Measurements from ENCODE around the gene ABHD4. TPM values are rescaled to one million over a fixed set of nuclear protein-coding genes. Genes with fewer than 3 reads are reported as not detected.
"Not testable (repeated sequence)": the region's sequence is repeated elsewhere in the genome, so short reads cannot be mapped to it uniquely, and the experiment has no call there.

Gene ABHD4
- total RNA-seq, 1 donor from 2014 or later = 8.3 TPM

- DNase-seq (ENCODE audit: low read depth in 2 of 2) = peak; percentile 100
These were observed 8.8 kb upstream of the ABHD4 start, which contains the start of gene DAD1 for GRCh38 chr14:22589096-22589839. Gene DAD1, minus strand, starts transcription at chr14:22589224. Its CDS starts 67 bp downstream, at chr14:22589157.

GRCh38 chr14:22593189-22593588, 4.9 kb upstream of the ABHD4 start:
- DNase-seq (ENCODE audit: low read depth in 2 of 2) = no peak

GRCh38 chr14:22593601-22594000, 4.5 kb upstream of the ABHD4 start:
- no peak for DNase-seq (ENCODE audit: low read depth in 2 of 2)

DNA sequence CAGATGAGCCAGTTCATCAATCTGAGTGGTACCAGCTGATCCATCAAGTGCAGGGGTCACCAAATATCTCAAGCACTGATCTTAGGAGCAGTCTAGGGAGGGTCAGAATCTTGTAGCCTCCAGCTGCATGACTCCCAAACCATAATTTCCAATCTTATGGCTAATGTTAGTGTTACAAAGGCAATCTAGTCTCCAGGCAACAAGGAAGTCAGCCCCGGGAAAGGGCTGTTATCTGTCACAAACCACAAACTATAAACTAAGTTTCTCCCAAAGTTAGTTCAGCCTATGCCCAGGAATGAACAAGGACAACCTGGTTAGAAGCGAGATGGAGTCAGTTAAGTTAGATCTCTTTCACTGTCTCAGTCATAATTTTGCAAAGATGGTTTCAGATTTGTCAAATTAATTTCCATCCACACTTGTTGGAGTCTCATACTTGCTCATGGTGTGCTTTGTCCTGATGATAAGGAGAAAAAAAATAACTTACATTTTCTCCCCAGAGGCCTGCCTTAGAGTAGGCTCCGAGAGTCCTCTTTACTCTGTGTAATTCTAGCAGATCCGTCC, 3.9 kb upstream of the ABHD4 start:
- no peak for DNase-seq (ENCODE audit: low read depth in 2 of 2)

GRCh38 chr14:22596354-22596879, 1.7 kb upstream of the ABHD4 start:
- no peak for DNase-seq (ENCODE audit: low read depth in 2 of 2)

DNA sequence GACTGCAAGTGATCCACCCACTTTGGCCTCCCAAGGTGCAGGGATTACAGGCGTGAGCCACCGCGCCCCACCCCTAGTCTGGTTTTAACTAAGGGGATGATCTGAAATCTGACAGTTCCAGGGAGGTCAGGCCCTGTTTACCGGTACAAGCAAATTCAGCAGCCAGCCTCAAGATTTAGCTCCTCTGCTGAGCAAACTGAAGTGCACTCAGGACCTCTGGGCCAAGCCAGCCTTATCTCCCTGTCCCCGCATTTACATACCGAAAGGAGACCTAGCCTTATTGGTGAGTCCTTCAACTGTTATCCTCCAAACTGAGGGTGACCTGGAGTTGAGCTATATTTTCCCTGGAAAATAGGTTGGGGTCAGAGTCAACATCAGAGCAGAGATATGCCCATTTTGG, 835 bp upstream of the ABHD4 start:
- no peak for DNase-seq (ENCODE audit: low read depth in 2 of 2)

GRCh38 chr14:22597771-22598098, 365 bp upstream of the ABHD4 start:
- peak in 1 of 2 donors; percentile 12 for DNase-seq (ENCODE audit: low read depth in 2 of 2)

GRCh38 chr14:22598896-22599244, 770 bp downstream of the ABHD4 start:
- DNase-seq (ENCODE audit: low read depth in 2 of 2) = peak; percentile 54 to 65

GRCh38 chr14:22599349-22599748, 1.2 kb downstream of the ABHD4 start:
- no peak for DNase-seq (ENCODE audit: low read depth in 2 of 2)

DNA sequence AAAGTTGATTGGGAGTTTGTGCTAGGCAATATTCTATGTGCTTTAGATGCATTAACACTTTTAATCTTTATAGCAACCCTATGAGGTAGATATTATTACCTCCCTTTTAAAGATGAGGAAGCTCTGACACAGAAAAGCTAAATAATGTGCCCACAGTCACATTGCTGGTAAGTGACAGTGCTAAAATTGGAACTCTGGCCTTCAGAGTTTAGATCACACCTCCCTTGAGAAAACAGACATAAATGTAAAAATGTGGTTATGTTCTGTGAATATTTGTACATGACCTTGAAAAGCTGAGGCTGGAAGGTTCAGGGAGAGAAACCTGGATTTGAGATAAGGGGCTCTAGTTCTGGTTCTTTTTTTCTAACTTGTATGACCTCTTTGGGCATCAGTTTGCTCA, 1.9 kb downstream of the ABHD4 start:
- no peak for DNase-seq (ENCODE audit: low read depth in 2 of 2)

GRCh38 chr14:22601456-22601855, 3.4 kb downstream of the ABHD4 start:
- no peak for DNase-seq (ENCODE audit: low read depth in 2 of 2)

DNA sequence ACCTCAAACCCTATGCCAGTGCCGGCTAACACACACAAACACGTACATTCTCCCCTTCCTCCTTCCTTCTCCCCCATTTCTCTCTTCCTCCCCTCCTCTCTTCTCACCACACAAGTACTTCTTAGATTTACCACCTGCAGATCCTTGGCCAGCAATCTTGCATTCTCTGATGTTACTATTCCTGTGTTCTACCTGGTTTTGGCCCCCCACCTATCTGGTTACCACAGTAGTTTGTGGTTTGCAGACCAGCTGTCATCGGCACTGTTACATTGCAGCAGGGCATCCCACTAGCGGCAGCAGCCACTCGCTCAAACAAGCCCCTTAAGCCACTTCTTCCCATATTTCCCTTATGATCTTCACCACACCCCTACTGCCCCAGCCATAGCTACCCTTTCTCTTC, 3.9 kb downstream of the ABHD4 start:
- no peak for DNase-seq (ENCODE audit: low read depth in 2 of 2)

- peak in 1 of 2 donors; percentile 36 for DNase-seq (ENCODE audit: low read depth in 2 of 2)
These were observed 4.8 kb downstream of the ABHD4 start for GRCh38 chr14:22602862-22603261.

GRCh38 chr14:22606380-22606779, 8.3 kb downstream of the ABHD4 start:
- DNase-seq (ENCODE audit: low read depth in 2 of 2) = no peak

DNA sequence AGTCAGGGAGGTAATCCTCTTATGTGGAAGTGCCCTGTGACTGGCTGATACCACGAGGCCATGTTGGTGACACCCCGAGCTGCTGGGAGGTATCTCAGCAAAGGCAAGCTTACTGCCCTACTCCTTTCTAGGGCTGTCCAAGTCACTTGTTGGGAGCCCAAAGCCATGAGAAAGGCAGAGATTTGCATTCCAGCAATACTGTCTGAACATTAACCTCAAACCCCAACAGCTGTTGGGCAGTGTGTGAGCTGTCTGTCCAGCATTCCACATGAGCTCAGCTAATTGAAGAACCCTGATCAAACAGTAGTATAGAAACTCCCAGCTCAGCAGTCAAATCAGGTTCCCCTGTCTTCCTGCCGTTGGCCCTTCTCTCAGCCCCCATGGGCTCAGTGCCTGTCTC, 9.2 kb downstream of the ABHD4 start:
- no peak for DNase-seq (ENCODE audit: low read depth in 2 of 2)

DNA sequence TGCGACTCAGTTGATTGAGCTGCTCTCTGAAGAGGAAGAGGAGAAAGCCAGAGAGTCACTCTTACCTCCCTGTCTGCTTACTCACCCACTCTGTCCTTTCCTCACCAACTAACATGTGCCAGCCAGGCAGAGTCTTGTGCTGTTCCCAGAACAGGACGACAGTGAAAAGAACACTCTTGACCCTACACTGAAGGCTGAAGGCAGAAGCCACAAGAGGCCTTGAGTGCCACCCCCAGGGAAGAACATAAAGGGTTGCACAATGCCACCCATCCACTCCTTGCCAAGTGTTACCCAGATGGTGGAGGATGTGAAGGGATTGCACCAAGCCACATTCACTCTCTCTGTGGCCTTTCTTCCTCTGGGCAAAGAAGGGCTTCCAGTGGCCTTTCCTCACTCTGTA, 12.8 kb downstream of the ABHD4 start:
- DNase-seq (ENCODE audit: low read depth in 2 of 2) = no peak

- peak in 1 of 2 donors; percentile 17 for DNase-seq (ENCODE audit: low read depth in 2 of 2)
These were observed 15.1 kb downstream of the ABHD4 start for GRCh38 chr14:22613106-22613695.

GRCh38 chr14:22613736-22614239, 15.7 kb downstream of the ABHD4 start:
- no peak for DNase-seq (ENCODE audit: low read depth in 2 of 2)

- peak; percentile 90 to 96 for DNase-seq (ENCODE audit: low read depth in 2 of 2)
These were observed 16.2 kb downstream of the ABHD4 start for GRCh38 chr14:22614240-22614799.

GRCh38 chr14:22615765-22616164, 17.7 kb downstream of the ABHD4 start:
- not testable (repeated sequence) for DNase-seq (ENCODE audit: low read depth in 2 of 2)

DNA sequence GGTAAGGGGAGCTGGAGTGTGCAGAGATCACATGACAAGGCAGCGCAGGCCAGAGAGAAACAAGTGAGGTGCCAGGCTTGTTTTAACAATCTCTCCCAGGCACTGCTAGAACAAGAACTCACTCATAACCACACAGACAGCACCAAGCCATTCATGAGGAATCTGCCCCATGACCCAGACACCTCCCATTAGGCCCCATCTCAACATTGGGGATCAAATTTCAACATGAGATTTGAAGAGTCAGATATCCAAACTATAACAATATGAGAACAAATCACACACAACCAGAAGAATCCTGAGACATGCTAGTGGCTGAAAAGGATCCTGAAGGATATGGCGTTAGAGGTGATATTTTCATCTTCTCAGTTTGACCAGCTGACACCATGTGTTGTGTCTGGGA, 24.2 kb downstream of the ABHD4 start:
- DNase-seq (ENCODE audit: low read depth in 2 of 2) = no peak

- peak; percentile 54 to 63 for DNase-seq (ENCODE audit: low read depth in 2 of 2)
These were observed 24.9 kb downstream of the ABHD4 start for GRCh38 chr14:22623047-22623446.
